ENCODE measurements around the gene DCLK2. TPM values are rescaled to one million over a fixed set of nuclear protein-coding genes. Genes with fewer than 3 reads are reported as not detected.
A peak's percentile ranks its signal among the peaks of the same experiment; 100 is the strongest.

The DCLK2 gene
- total and polyA plus RNA-seq, 2 of the 4 experiments (the other 2 are of a cell fraction): 11.3 to 15.5 TPM

GRCh38 chr4:150211799-150212445 lies 133.7 kb downstream of the DCLK2 start:
- Histone ChIP-seq H3K27me3 (ENCODE audit: control insufficient read depth, insufficient read depth, low read length) (no peaks in the 10 kb centered on the region), H3K9me3 (ENCODE audit: control insufficient read depth, insufficient read depth, low read length) (no peaks in the 10 kb centered on the region), H3K27ac (ENCODE audit: insufficient read depth, low read length) (no peak overlapping the region; the same call in 1 of the 2 replicates), H4K8ac (ENCODE audit: low read depth in 2 of 2, low read length in 2 of 2) (peak overlapping the region in 1 of 2 experiments; percentile 37; a peak in 3 of 4 replicates), H3K79me1 (ENCODE audit: low read depth in 1 of 2, low read length in 2 of 2) (peaks cover 13 to 15% of the 10 kb centered on the region in 2 experiments; a peak in 3 of 4 replicates), H2AK5ac (ENCODE audit: low read depth, low read length) (no peak overlapping the region), H2AFZ (replicated peaks; ENCODE audit: low read length, poor library complexity) (no peak overlapping the region), H3K4me3 (ENCODE audit: insufficient read depth, low read depth, low read length) (no peak overlapping the region), H2BK120ac (ENCODE audit: low read depth, low read length) (peak overlapping the region; percentile 41; the same call in 1 of the 2 replicates), H3K36me3 (ENCODE audit: control insufficient read depth, insufficient read depth, low read length) (no peaks in the 10 kb centered on the region), H2AK9ac (replicated peaks; ENCODE audit: low read depth, low read length, poor library complexity) (no peak overlapping the region), H4K91ac (ENCODE audit: insufficient read depth, low read depth, low read length) (peak overlapping the region; percentile 26; the same call in 1 of the 2 replicates), H3K14ac (replicated peaks; ENCODE audit: low read depth, low read length) (no peak overlapping the region), H3K18ac (ENCODE audit: low read depth, low read length) (peak overlapping the region; percentile 17; the same call in 1 of the 2 replicates), H2BK15ac (ENCODE audit: low read depth, low read length) (no peak overlapping the region), H3K23ac (ENCODE audit: low read depth, low read length) (0 out of 2 replicates have a peak overlapping the region, but pooled peaks have one; percentile 5), H3K9ac (ENCODE audit: low read depth, low read length) (no peak overlapping the region), H4K20me1 (ENCODE audit: insufficient read depth, low read length) (no peaks in the 10 kb centered on the region), H3K4ac (ENCODE audit: low read depth, low read length) (no peak overlapping the region), H3K4me1 (ENCODE audit: control insufficient read depth, insufficient read depth, low read length) (peaks cover 7% of the 10 kb centered on the region), H2BK20ac (ENCODE audit: low read depth, low read length) (0 out of 2 replicates have a peak overlapping the region, but pooled peaks have one; percentile 16), H3K56ac (ENCODE audit: extremely low read depth, insufficient read depth, low read length) (no peak overlapping the region), H3K4me2 (ENCODE audit: low read depth, low read length) (no peak overlapping the region), H2BK5ac (ENCODE audit: low read depth, low read length, poor library complexity, severe bottlenecking) (peak overlapping the region; percentile 1), H4K5ac (ENCODE audit: low read depth, low read length) (peak overlapping the region; percentile 49; the same call in 1 of the 2 replicates), H3K9me1 (ENCODE audit: insufficient read depth, low read length) (peaks cover 4% of the 10 kb centered on the region; the same call in 1 of the 2 replicates)
- BruUV-seq (replicated peaks): no TSS peak
- ChIA-PET POLR2A (ENCODE audit: unreplicated experiment) (no interaction called here), CTCF (no interaction called here)
- peak; percentile 36 for ATAC-seq (ENCODE audit: low read depth)
- no peak for DNase-seq
- no CpG with 5 or more reads among the region's 4 CpGs for WGBS, 2 experiments (ENCODE audit: extremely low coverage in 2 of 2, insufficient read length in 1 of 2)
- intact Hi-C loops (cut with micrococcal nuclease): loop anchor here (5.0 kb wide), 1 partner anchor 135 kb away; the partner anchor contains the start of gene DCLK2
- in situ Hi-C loops (cut with MboI; ENCODE audit: low sequenced_read_pairs): loop anchor here (10.0 kb wide), 1 partner anchor 197 kb away; no protein-coding TSS in a partner anchor
- dilution Hi-C loops (cut with HindIII; ENCODE audit: low sequenced_read_pairs, unreplicated experiment): no loop called here
- TF ChIP-seq MAFK (IDR thresholded peaks at IDR 0.05; ENCODE audit: low read depth, low read length) (no peak), MXI1 (IDR thresholded peaks at IDR 0.05; ENCODE audit: borderline replicate concordance, low read depth, low read length) (no peak), CEBPB (IDR thresholded peaks at IDR 0.05; ENCODE audit: low read depth, low read length) (no peak), CTCF (conservative IDR thresholded peaks at IDR 0.05; ENCODE audit: low read depth, low read length) (no peak), RCOR1 (IDR thresholded peaks at IDR 0.05; ENCODE audit: insufficient replicate concordance, low read length) (no peak), POLR2A (IDR thresholded peaks at IDR 0.05; ENCODE audit: low read depth, low read length) (no peak), NFE2L2 (IDR thresholded peaks at IDR 0.05; ENCODE audit: low read depth, low read length) (no peak), FOS (IDR thresholded peaks at IDR 0.05; ENCODE audit: low read depth, low read length) (no peak), USF2 (IDR thresholded peaks at IDR 0.05; ENCODE audit: low read depth, low read length) (no peak), CHD1 (IDR thresholded peaks at IDR 0.05; ENCODE audit: low read depth, low read length) (no peak), RAD21 (IDR thresholded peaks at IDR 0.05; ENCODE audit: low read length) (no peak), RFX5 (IDR thresholded peaks at IDR 0.05; ENCODE audit: low read depth, low read length) (no peak), MAZ (IDR thresholded peaks at IDR 0.05; ENCODE audit: borderline replicate concordance, low read depth, low read length) (no peak), SMC3 (IDR thresholded peaks at IDR 0.05; ENCODE audit: low read depth, low read length) (no peak), BHLHE40 (IDR thresholded peaks at IDR 0.05; ENCODE audit: low read depth, low read length) (no peak)

Measured in IMR-90 (cell line).